Smooth muscle cell (in vitro differentiated cells): Measurements from ENCODE around the gene MRPL2. TPM values are rescaled to one million over a fixed set of nuclear protein-coding genes. Genes with fewer than 3 reads are reported as not detected.

Source experiments
- DNase-seq: peaks from one replicate; lab custom pipeline; 2025; ENCODE audit not compliant: unreplicated experiment; lab: John Stamatoyannopoulos, UW
- H2AFZ ChIP-seq: fragments of 200-600 bp; sonication (generic); 2 replicates; pipeline ENCODE4 v1.6.0; 2016; ENCODE audit warnings: antibody characterized with exemption, low read depth, mild to moderate bottlenecking
- H3F3A ChIP-seq: fragments of 200-600 bp; sonication (generic); 2 replicates; pipeline ENCODE4 v1.6.0; 2017; ENCODE audit warnings: antibody characterized with exemption, low read depth
- H3K27ac ChIP-seq: fragments of 200-600 bp; sonication (generic); 2 replicates; pipeline ENCODE4 v1.5.1; 2016; ENCODE audit warnings: low read depth, mild to moderate bottlenecking
- H3K27me3 ChIP-seq: fragments of 200-600 bp; sonication (generic); 2 replicates; pipeline ENCODE4 v1.6.1; 2016; ENCODE audit warnings: low read depth, mild to moderate bottlenecking
- H3K36me3 ChIP-seq: fragments of 200-600 bp; sonication (generic); 2 replicates; pipeline ENCODE4 v1.5.1; 2016; ENCODE audit warnings: low read depth
- H3K4me1 ChIP-seq: fragments of 200-600 bp; sonication (generic); 2 replicates; pipeline ENCODE4 v1.5.1; 2016; ENCODE audit warnings: low read depth
- H3K4me2 ChIP-seq: fragments of 200-600 bp; sonication (generic); 2 replicates; pipeline ENCODE4 v1.6.0; 2016; ENCODE audit warnings: mild to moderate bottlenecking
- H3K4me3 ChIP-seq: fragments of 200-600 bp; sonication (generic); 2 replicates; pipeline ENCODE4 v1.5.1; 2016; ENCODE audit warnings: mild to moderate bottlenecking
- H3K79me2 ChIP-seq: fragments of 200-600 bp; sonication (generic); 2 replicates; pipeline ENCODE4 v1.6.0; 2016; ENCODE audit warnings: low read depth, mild to moderate bottlenecking
- H3K9ac ChIP-seq: fragments of 200-600 bp; sonication (generic); 2 replicates; pipeline ENCODE4 v1.6.0; 2016; ENCODE audit warnings: low read depth
- H3K9me3 ChIP-seq: fragments of 200-600 bp; sonication (generic); replicated peaks from 2 replicates; pipeline ENCODE4 v1.5.1; 2016; ENCODE audit warnings: low read depth
- H4K20me1 ChIP-seq: fragments of 200-600 bp; sonication (generic); 2 replicates; pipeline ENCODE4 v1.6.0; 2016; ENCODE audit warnings: low read depth
- CTCF ChIP-seq: fragments of 200-600 bp; sonication (generic); IDR thresholded peaks from 2 replicates; pipeline ENCODE4 v1.5.1; 2017; ENCODE audit warnings: borderline replicate concordance, mild to moderate bottlenecking, antibody characterized with exemption; ENCODE audit not compliant: insufficient read depth, poor library complexity, severe bottlenecking
- WGBS: methylation state at CpG from one replicate; pipeline ENCODE4 v1.1.7; 2016; ENCODE audit warnings: low lambda C conversion rate; 5-methylcytosine and 5-hydroxymethylcytosine counted together
- polyA plus RNA-seq: library from polyadenylated mRNA; unstranded; fragments of >200 nt; fragmentation: Nextera tagmentation; extraction: Ambion mirVana; gene quantifications from 2 replicates; pipeline ENCODE4 v1.2.1, GENCODE V29; 2016
- total RNA-seq: library from RNA; depleted of rRNA; stranded (reverse); fragments of >200 nt; gene quantifications from 2 replicates; pipeline ENCODE4 v1.2.3, GENCODE V29; 2014

Gene MRPL2
- total and polyA plus RNA-seq, 2 experiments from 2014 or later: 24.0 to 112 TPM

- Histone ChIP-seq H3K36me3 (no peaks in the 10 kb centered on the region), H3K4me2 (no peak overlapping the region), H3K4me3 (no peak overlapping the region), H3K4me1 (no peaks in the 10 kb centered on the region), H2AFZ (no peak overlapping the region), H3K27ac (no peak overlapping the region), H3K27me3 (no peaks in the 10 kb centered on the region), H3K9ac (no peak overlapping the region), H3K9me3 (no peaks in the 10 kb centered on the region), H4K20me1 (peaks cover 23% of the 10 kb centered on the region), H3F3A (peaks cover 20% of the 10 kb centered on the region), H3K79me2 (no peaks in the 10 kb centered on the region)
- TF ChIP-seq CTCF: no peak
- WGBS: 95% methylated on average over 9 of the region's 9 CpGs
- DNase-seq: no peak
Measured at GRCh38 chr6:43036712-43037111, 22.5 kb downstream of the MRPL2 start.

- DNase-seq: no peak
- no peak overlapping the region for H3K4me3 ChIP-seq
- TF ChIP-seq CTCF: no peak
- peaks cover 30% of the 10 kb centered on the region for H4K20me1 ChIP-seq
- H3K36me3 ChIP-seq: no peaks in the 10 kb centered on the region
- no peaks in the 10 kb centered on the region for H3K9me3 ChIP-seq
- H3K27ac ChIP-seq: no peak overlapping the region
- H3K27me3 ChIP-seq: no peaks in the 10 kb centered on the region
- H3K79me2 ChIP-seq: no peaks in the 10 kb centered on the region
- H3F3A ChIP-seq: peaks cover 21% of the 10 kb centered on the region
- H3K4me2 ChIP-seq: no peak overlapping the region
- no peaks in the 10 kb centered on the region for H3K4me1 ChIP-seq
- H3K9ac ChIP-seq: no peak overlapping the region
- no peak overlapping the region for H2AFZ ChIP-seq
- 91% methylated on average over 4 of the region's 4 CpGs for WGBS
Measured at GRCh38 chr6:43035495-43036194, 23.6 kb downstream of the MRPL2 start.

- H3F3A ChIP-seq: peaks cover 33% of the 10 kb centered on the region
- H3K27ac ChIP-seq: no peak overlapping the region
- no peak overlapping the region for H3K9ac ChIP-seq
- no peaks in the 10 kb centered on the region for H3K79me2 ChIP-seq
- no peaks in the 10 kb centered on the region for H3K9me3 ChIP-seq
- no peak for DNase-seq
- H3K4me2 ChIP-seq: no peak overlapping the region
- H3K27me3 ChIP-seq: no peaks in the 10 kb centered on the region
- H3K4me3 ChIP-seq: no peak overlapping the region
- H3K4me1 ChIP-seq: no peaks in the 10 kb centered on the region
- no peak overlapping the region for H2AFZ ChIP-seq
- TF ChIP-seq CTCF: no peak
- WGBS: 92% methylated on average over 2 of the region's 2 CpGs
- H3K36me3 ChIP-seq: peaks cover 2% of the 10 kb centered on the region
- peaks cover 44% of the 10 kb centered on the region for H4K20me1 ChIP-seq
Measured at GRCh38 chr6:43034190-43034525, 25.1 kb downstream of the MRPL2 start.
